Activated naive CD8-positive, alpha-beta T cell treated with anti-CD3 and anti-CD28 coated beads, Interleukin-2, amount 10 ng/mL, durations not matched to agents 7 days and 5 days (primary cell): ENCODE results near the gene TULP3. TPM values are rescaled to one million over a fixed set of nuclear protein-coding genes. Genes with fewer than 3 reads are reported as not detected.

ENCODE experiments used
- ATAC-seq: fragments of 150-1000 bp; cut with Tn5 transposase; one replicate; pipeline ENCODE4 v1.10.0; 2021; ENCODE audit warnings: low read depth, moderate library complexity
- POLR2A ChIA-PET: fragments of 350-600 bp; sonication (Branson Sonifier 250); formaldehyde crosslinking; loops from one replicate; lab custom pipeline; 2021; ENCODE audit warnings: antibody characterized with exemption; lab: Charles Lee
- DNase-seq: peaks from one replicate; pipeline ENCODE4 v3.0.0; 2021
- H3K27ac Mint-ChIP-seq: one replicate; pipeline ENCODE4 v1.8.0; 2022; ENCODE audit warnings: mild to moderate bottlenecking, mixed read lengths
- H3K27me3 Mint-ChIP-seq: one replicate; pipeline ENCODE4 v1.8.0; 2022; ENCODE audit warnings: mild to moderate bottlenecking, moderate library complexity, mixed read lengths
- H3K36me3 Mint-ChIP-seq: one replicate; pipeline ENCODE4 v1.8.0; 2021; ENCODE audit warnings: mild to moderate bottlenecking, mixed read lengths
- H3K4me1 Mint-ChIP-seq: one replicate; pipeline ENCODE4 v1.8.0; 2021; ENCODE audit warnings: mixed read lengths
- H3K4me3 Mint-ChIP-seq: one replicate; pipeline ENCODE4 v1.8.0; 2022; ENCODE audit warnings: mild to moderate bottlenecking, moderate library complexity, mixed read lengths
- H3K9me3 Mint-ChIP-seq: one replicate; pipeline ENCODE4 v1.8.0; 2021; ENCODE audit warnings: mixed read lengths
- total RNA-seq, 2 experiments: library from RNA; stranded (reverse); gene quantifications; one replicate each; pipeline ENCODE4 v1.2.3, GENCODE V29; 2021

The TULP3 gene
- total RNA-seq, 2 experiments from 2014 or later: 8.1 TPM

DNA sequence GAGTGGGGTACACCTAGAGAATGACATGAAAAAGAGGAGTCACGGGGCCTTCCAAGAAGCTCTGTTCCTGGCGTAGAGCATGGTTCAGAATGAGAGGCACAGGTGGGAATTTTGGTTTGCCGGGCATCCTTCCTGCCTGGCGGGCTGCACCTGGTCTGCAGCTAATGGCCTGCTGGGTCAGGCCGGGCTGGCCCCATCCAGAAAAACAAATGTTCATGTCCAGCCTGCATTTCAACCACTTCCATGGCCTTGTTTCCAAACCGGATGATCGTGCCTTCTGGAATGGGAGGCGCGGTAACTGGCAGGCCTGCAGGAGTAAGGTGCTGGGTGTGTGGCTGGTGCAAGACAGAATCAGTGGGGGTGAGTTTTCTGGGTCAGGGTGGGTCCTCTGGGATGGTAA, 82.9 kb downstream of the TULP3 start:
- Mint-ChIP-seq H3K4me3 (no peak overlapping the region), H3K4me1 (no peaks in the 10 kb centered on the region), H3K9me3 (no peaks in the 10 kb centered on the region), H3K27ac (no peak overlapping the region), H3K27me3 (peaks cover 8% of the 10 kb centered on the region), H3K36me3 (no peaks in the 10 kb centered on the region)
- no peak for ATAC-seq
- no peak for DNase-seq
- POLR2A ChIA-PET: no interaction called here

DNA sequence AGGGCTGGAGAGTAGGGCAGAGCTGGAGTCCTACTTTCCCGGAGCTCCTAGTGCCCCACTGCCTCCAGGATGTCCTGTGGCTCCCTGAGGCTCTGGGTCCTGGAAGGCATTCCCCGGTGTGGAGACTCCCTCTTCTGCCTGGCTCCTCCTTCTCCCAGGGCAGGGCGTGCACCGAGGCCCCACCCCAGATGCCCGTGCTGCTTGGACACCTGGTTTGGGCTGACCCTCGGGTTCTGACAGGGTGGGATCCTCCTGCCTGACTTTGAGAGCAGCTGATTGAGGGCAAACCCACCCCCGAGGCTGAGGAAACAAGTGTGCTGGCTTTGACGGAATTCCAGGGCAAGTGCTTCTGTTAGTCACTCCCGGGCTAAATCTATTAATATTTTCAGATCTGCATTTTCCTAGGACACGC, 83.9 kb downstream of the TULP3 start:
- H3K4me1 Mint-ChIP-seq: no peaks in the 10 kb centered on the region
- H3K27ac Mint-ChIP-seq: no peak overlapping the region
- no peaks in the 10 kb centered on the region for H3K36me3 Mint-ChIP-seq
- ATAC-seq (no peak), DNase-seq (no peak)
- H3K27me3 Mint-ChIP-seq: peaks cover 5% of the 10 kb centered on the region
- H3K4me3 Mint-ChIP-seq: no peak overlapping the region
- POLR2A ChIA-PET: no interaction called here
- no peaks in the 10 kb centered on the region for H3K9me3 Mint-ChIP-seq

- Mint-ChIP-seq H3K9me3 (no peaks in the 10 kb centered on the region), H3K4me3 (no peak overlapping the region), H3K27ac (no peak overlapping the region), H3K27me3 (peaks cover 5% of the 10 kb centered on the region), H3K4me1 (no peaks in the 10 kb centered on the region), H3K36me3 (no peaks in the 10 kb centered on the region)
- DNase-seq: no peak
- POLR2A ChIA-PET: no interaction called here
- ATAC-seq: no peak
Measured at GRCh38 chr12:2976581-2976996, 85.9 kb downstream of the TULP3 start.

- H3K27ac Mint-ChIP-seq: no peak overlapping the region
- POLR2A ChIA-PET: no interaction called here
- ATAC-seq (no peak), DNase-seq (no peak)
- no peaks in the 10 kb centered on the region for H3K4me1 Mint-ChIP-seq
- H3K27me3 Mint-ChIP-seq: peaks cover 6% of the 10 kb centered on the region
- no peaks in the 10 kb centered on the region for H3K9me3 Mint-ChIP-seq
- no peak overlapping the region for H3K4me3 Mint-ChIP-seq
- no peaks in the 10 kb centered on the region for H3K36me3 Mint-ChIP-seq
Measured at GRCh38 chr12:2977776-2978175, 87.1 kb downstream of the TULP3 start.

DNA sequence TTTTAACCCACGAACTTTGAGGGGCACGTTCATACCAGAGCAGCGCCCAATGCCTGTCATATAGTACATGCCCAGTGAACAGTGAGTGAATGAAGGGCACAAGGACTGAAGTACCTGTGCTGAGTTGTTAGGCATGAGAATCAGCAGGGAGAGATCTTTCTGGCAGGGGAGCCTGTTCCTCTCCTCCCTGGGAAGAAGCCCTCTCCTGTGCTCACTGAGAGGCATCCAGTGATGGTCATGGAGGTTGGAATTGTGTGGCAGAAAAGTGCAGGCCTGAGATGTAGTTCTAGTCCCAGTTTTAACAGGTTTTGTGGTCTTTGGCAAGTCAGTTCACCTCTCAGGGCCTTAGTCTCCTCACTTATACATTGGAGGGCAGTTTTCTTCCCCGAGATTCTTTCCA, 89.1 kb downstream of the TULP3 start:
- no peak overlapping the region for H3K27ac Mint-ChIP-seq
- DNase-seq (no peak), ATAC-seq (no peak)
- H3K9me3 Mint-ChIP-seq: no peaks in the 10 kb centered on the region
- no peaks in the 10 kb centered on the region for H3K36me3 Mint-ChIP-seq
- POLR2A ChIA-PET: no interaction called here
- H3K4me1 Mint-ChIP-seq: peaks cover 1% of the 10 kb centered on the region
- peaks cover 3% of the 10 kb centered on the region for H3K27me3 Mint-ChIP-seq
- no peak overlapping the region for H3K4me3 Mint-ChIP-seq

- POLR2A ChIA-PET: no interaction called here
- DNase-seq (no peak), ATAC-seq (no peak)
- Mint-ChIP-seq H3K27ac (no peak overlapping the region), H3K4me3 (no peak overlapping the region), H3K9me3 (no peaks in the 10 kb centered on the region), H3K4me1 (peaks cover 1% of the 10 kb centered on the region), H3K36me3 (no peaks in the 10 kb centered on the region), H3K27me3 (peaks cover 3% of the 10 kb centered on the region)
Measured at GRCh38 chr12:2980630-2981029, 89.9 kb downstream of the TULP3 start.

DNA sequence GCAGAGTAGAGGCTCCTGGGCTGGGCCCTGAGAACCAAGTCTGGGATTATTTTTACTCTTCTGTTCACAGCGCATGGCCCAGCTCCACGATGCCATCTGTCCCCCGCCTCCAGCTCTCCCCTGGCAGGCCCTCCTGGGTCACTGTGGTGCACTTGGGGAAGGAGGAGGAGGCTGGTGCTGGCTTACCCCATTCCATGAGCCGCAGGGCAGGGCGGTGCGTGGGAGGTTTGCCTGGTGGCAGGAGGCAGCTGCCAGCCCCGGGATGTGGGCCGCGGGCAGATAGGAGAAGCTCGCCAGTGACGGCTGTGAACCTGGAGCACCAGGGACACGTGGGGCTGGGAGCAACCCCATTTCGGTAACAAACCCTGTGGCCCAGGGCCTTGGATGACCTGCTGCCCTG, 91.7 kb downstream of the TULP3 start:
- Mint-ChIP-seq H3K4me1 (peaks cover 1% of the 10 kb centered on the region), H3K9me3 (no peaks in the 10 kb centered on the region)
- POLR2A ChIA-PET: no interaction called here

DNA sequence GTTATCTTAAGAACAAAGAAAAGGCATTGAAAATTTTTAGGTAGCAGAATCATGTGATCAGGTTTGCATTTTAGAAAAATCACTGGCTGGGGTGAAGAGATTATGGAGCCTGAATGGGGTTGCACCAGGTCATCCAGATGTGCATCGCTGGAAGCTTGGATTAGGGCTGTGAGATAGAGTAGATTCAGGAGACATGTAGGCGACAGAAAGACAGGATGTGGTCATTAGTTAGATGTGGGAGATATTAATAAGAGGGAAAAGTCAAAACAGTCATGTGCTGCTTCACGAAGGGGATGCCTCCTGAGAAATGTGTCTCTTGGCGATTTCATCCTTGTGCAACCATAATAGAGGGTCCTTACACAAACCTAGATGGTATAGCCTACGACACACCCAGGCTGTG, 93.6 kb downstream of the TULP3 start:
- H3K4me1 Mint-ChIP-seq: peaks cover 1% of the 10 kb centered on the region

More for the DNA sequence above, 91.7 kb downstream of the TULP3 start:
- Mint-ChIP-seq H3K27me3 (peaks cover 3% of the 10 kb centered on the region), H3K4me3 (no peak overlapping the region), H3K27ac (no peak overlapping the region), H3K36me3 (no peaks in the 10 kb centered on the region)
- no peak for ATAC-seq
- no peak for DNase-seq

GRCh38 chr12:2984698-2985097, 94.0 kb downstream of the TULP3 start:
- no peaks in the 10 kb centered on the region for H3K9me3 Mint-ChIP-seq
- no peak for DNase-seq
- ATAC-seq: no peak
- POLR2A ChIA-PET: no interaction called here
- no peak overlapping the region for H3K27ac Mint-ChIP-seq
- peaks cover 3% of the 10 kb centered on the region for H3K27me3 Mint-ChIP-seq
- no peak overlapping the region for H3K4me3 Mint-ChIP-seq
- peaks cover 1% of the 10 kb centered on the region for H3K4me1 Mint-ChIP-seq
- H3K36me3 Mint-ChIP-seq: no peaks in the 10 kb centered on the region

More for the DNA sequence above, 93.6 kb downstream of the TULP3 start:
- Mint-ChIP-seq H3K36me3 (no peaks in the 10 kb centered on the region), H3K4me3 (no peak overlapping the region), H3K27ac (no peak overlapping the region), H3K27me3 (peaks cover 3% of the 10 kb centered on the region), H3K9me3 (no peaks in the 10 kb centered on the region)
- POLR2A ChIA-PET: no interaction called here
- no peak for DNase-seq
- no peak for ATAC-seq

- Mint-ChIP-seq H3K36me3 (no peaks in the 10 kb centered on the region), H3K27me3 (peaks cover 3% of the 10 kb centered on the region), H3K4me1 (peaks cover 1% of the 10 kb centered on the region), H3K27ac (no peak overlapping the region), H3K4me3 (no peak overlapping the region), H3K9me3 (peaks cover 1% of the 10 kb centered on the region)
- ATAC-seq: no peak
- no peak for DNase-seq
- POLR2A ChIA-PET: no interaction called here
Measured at GRCh38 chr12:2986876-2987275, 96.2 kb downstream of the TULP3 start.

- Mint-ChIP-seq H3K27me3 (no peaks in the 10 kb centered on the region), H3K9me3 (peaks cover 1% of the 10 kb centered on the region), H3K36me3 (no peaks in the 10 kb centered on the region), H3K4me1 (peaks cover 1% of the 10 kb centered on the region), H3K27ac (no peak overlapping the region), H3K4me3 (no peak overlapping the region)
- no peak for ATAC-seq
- DNase-seq: no peak
- POLR2A ChIA-PET: no interaction called here
Measured at GRCh38 chr12:2988494-2988893, 97.8 kb downstream of the TULP3 start.

Other genes starting within 250 kb of the TULP3 start
- 10 to 100 TPM; 62.3 to 67.7 TPM for gene FKBP4, start 95.9 kb upstream of the TULP3 start, total RNA-seq
- gene ITFG2, start 78.2 kb upstream of the TULP3 start, total RNA-seq: 10 to 100 TPM; 66.2 to 66.8 TPM
- gene NRIP2, start 55.9 kb upstream of the TULP3 start, total RNA-seq: not detected
- under 1 TPM in 1 of 2 experiments, not detected in 1; 0.34 TPM for gene TEX52, start 33.9 kb upstream of the TULP3 start, total RNA-seq
- 10 to 100 TPM; 73.9 to 86.9 TPM for gene FOXM1, start 13.7 kb upstream of the TULP3 start, total RNA-seq
- 10 to 100 TPM; 50.3 to 53.8 TPM for gene RHNO1, start 13.7 kb upstream of the TULP3 start, total RNA-seq
- not detected for gene TEAD4, start 68.5 kb downstream of the TULP3 start, total RNA-seq
- under 1 TPM; 0.42 to 0.60 TPM for gene TSPAN9, start 186.5 kb downstream of the TULP3 start, total RNA-seq